ENCODE measurements around the gene GPR37L1.
"Not testable (repeated sequence)": the region's sequence is repeated elsewhere in the genome, so short reads cannot be mapped to it uniquely, and the experiment has no call there.

The GPR37L1 gene

DNA sequence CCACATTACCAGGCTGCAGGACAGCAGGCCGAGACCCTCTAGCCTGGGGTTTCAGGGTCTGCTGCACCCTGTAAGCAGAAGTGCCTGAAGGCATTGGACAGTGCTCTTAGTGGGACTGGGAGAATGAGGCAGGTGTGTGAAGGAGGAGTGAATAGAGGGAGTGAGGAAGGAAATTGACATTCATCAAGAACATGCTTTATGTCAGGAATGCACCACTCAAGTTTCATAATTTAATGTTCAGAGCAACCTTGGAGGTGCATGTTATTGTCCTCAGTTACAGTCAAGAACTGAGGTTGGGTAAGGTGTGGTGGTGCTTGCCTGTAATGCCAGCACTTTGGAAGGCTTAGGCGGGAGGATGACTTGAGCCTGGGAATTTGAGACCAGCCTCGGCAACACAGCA lies 11.7 kb upstream of the GPR37L1 start:
- no peak for DNase-seq (ENCODE audit: low read depth)

DNA sequence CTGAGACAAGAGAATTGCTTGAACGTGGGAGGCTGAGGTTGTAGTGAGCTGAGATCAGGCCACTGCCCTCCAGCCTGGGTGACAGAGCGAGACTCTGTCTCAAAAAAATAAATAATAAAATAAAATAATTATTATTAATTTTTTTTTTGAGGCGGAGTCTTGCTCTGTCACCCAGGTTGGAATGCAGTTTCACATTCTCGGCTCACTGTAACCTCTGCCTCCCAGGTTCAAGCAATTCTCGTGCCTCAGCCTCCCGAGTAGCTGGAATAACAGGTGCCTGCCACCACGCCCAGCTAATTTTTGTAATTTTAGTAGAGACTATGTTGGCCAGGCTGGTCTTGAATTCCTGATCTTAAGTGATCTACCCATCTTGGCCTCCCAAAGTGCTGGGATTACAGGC lies 11.1 kb upstream of the GPR37L1 start:
- not testable (repeated sequence) for DNase-seq (ENCODE audit: low read depth)

DNA sequence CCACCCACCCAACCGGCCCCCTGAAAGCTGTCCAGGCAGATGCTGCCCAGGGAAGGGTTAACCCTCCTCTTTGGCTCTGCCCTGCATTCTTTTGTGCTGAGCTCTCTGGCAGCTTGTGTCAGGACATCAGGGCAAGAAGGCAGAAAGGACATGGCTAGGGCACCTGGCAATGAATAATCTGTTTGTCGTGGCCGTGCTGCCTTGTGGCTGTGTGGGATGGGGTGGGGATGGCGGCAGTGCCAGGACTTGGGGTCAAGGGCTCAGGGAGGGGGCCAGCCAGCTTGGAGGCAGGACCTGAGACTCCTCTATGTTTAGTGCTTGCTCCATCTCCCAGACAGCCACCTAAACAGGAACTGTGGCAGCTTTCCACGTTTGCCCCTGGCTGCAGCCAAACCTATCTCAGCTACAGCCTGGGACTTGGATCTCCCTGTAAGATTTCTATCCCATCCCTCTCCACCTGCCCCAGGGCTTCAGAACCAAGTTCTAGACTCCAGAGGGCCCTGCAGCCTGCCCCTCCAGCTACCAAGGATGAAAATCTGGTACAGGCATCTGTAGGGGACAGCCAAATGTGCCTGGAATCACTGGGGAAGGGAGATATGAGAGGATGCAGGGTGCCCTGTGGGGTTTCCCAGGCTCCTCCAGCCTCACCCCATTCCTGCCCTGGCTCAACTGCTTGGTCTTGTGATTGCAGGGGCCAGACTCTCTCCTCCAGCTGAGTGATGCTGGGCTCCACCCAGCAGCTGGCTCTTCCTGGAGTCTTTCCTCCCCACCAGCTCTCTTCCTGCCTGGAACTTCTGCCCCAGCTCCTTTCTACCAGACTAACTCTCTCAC lies 9.6 kb upstream of the GPR37L1 start:
- DNase-seq (ENCODE audit: low read depth): no peak

DNA sequence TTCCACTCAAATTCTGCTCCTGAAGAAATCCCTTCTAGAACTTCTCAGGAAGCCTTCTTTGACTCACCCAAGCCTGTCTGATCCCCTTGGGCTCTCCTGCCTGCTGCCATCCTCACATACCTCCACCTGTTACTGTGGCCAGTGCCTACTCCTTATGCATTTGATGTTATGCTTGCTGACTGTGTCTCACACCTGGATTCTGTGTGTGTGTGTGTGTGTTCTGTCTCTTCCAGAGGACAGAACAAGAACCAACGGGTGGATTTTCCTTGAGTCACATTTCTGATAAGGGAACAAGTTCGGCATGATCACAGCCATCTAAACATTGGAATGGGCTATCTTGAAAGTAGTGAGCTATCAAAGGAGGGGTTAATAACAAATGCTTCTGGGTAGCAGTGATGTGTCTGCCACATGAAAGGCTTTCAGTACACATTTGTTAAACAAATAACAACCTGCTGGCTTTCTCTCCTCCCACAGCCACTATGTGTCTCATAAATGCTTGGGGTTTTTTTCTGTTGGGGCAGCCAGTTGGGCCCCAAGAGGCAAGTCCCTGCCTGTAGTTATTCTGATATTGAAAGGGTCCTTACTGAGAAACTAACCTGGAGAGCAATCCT lies 8.9 kb upstream of the GPR37L1 start:
- no peak for DNase-seq (ENCODE audit: low read depth)

DNA sequence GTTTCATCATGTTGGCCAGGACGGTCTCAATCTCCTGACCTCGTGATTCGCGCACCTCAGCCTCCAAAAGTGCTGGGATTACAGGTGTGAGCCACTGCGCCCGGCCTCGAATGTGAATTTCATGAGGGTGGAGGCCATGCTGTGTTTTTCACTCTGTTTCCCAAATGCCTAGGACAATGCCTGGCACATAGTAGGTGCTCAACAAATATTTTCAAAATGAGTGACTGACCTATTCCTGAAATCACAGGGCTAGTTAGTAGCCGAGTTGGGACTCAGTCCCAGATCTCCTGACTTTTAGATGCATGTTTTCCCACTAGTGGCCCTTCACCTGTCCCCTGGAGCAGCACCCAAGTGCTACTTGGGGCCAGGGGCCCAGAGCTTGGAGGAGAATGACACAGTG lies 6.4 kb upstream of the GPR37L1 start:
- DNase-seq (ENCODE audit: low read depth): no peak

DNA sequence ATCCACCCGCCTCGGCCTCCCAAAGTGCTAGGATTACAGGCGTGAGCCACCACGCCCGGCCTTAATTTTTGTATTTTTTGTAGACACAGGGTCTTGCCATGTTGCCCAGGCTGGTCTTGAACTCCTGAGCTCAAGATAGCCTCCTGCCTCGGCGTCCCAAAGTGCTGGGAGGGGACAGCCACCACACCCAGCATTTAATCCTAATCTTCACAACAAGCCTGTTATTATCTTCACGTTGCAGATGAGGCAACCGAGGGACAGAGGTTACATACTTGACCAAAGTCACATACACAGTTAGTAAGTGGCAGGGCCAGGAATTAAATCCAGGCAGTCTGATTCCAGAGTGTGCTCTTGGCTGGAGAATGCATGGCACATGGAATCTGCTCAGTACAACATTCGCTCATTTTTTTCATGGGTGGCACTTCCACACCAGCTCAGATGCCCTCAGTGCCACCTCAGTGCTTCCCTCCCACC lies 4.8 kb upstream of the GPR37L1 start:
- no peak for DNase-seq (ENCODE audit: low read depth)

DNA sequence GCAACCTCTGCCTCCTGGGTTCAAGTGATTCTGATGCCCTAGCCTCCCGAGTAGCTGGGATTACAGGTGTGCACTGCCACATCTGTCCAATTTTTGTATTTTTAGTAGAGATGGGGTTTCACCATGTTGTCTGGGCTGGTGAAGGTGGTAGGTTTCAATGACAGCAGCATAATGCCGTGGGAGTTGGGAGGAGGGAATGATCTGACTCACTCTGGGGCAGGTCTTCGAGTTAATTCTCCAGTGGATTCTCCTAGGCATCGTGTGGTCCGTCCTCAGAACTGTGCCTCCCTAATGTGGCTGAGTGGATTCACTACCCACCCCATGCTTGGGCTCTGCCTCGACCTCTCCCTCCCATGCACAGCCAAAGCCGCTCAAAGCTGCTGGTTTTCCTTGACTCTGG lies 1.7 kb upstream of the GPR37L1 start:
- no peak for DNase-seq (ENCODE audit: low read depth)

DNA sequence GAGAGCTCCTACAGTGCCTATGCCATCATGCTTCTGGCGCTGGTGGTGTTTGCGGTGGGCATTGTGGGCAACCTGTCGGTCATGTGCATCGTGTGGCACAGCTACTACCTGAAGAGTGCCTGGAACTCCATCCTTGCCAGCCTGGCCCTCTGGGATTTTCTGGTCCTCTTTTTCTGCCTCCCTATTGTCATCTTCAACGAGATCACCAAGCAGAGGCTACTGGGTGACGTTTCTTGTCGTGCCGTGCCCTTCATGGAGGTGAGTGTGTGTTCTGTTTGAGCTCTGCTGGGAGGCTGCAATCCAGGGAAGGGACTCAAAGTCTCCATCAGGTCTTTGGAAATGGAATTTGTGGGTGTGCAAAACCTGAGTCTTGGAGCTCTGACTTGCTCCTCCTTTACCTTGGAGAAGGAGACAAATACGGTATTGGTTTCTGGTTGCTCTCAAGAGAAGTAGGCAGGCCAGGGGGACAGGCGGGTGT lies 658 bp downstream of the GPR37L1 start:
- DNase-seq (ENCODE audit: low read depth): no peak

DNA sequence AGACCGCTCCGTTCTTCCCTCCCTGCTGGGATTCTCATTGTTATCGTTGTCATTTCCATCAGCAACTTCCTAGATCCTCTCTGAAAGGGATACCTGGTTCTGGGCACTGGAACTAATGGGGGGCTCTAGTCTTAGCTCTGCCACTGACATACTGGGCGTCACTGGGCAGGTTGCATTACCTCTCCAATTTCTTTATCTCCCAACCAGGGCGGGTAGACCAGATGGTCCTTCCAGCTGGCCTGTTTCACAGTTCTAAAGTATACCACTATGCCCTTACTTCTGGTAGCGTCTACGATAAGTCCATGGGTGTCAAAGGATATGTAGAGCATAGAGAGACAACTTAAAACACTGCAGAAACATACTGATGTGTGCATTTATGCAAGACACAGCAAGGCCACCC lies 1.4 kb downstream of the GPR37L1 start:
- DNase-seq (ENCODE audit: low read depth): no peak

DNA sequence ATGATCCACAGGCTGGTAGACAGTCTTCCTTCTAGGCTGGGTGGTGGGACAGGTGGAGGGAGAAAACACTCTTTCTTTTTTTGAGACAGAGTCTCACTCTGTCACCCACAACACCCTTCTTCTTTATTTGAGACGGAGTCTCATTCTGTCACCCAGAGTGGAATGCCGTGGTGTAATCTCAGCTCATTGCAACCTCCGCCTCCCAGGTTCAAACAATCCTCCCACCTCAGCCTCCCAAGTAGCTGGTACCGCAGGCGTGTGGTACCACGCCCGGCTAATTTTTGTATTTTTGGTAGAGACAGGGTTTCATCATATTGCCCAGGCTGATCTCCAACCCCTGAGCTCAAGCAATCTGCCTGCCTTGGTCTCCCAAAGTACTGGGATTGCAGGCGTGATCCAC lies 2.9 kb downstream of the GPR37L1 start:
- DNase-seq (ENCODE audit: low read depth): no peak

DNA sequence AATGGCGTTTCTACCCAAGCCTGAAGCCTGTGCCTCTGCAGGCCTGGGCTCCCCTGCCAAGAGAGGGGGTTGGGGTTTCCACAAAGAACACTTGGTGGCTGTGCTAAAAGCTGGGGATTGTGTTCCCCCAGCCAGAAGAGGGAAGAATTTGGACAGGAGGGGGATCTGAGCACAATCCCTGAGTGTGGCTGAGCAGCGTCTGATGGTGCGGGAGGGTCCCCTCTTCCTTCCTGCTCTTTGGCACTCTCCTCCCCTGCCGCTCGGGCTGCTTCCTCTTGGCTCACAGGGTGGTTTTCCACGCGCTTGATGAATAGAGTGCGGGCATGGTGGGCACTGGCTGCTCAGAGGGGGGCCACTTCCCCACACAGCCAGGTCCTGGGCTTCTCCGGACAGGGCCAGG lies 3.7 kb downstream of the GPR37L1 start:
- no peak for DNase-seq (ENCODE audit: low read depth)

DNA sequence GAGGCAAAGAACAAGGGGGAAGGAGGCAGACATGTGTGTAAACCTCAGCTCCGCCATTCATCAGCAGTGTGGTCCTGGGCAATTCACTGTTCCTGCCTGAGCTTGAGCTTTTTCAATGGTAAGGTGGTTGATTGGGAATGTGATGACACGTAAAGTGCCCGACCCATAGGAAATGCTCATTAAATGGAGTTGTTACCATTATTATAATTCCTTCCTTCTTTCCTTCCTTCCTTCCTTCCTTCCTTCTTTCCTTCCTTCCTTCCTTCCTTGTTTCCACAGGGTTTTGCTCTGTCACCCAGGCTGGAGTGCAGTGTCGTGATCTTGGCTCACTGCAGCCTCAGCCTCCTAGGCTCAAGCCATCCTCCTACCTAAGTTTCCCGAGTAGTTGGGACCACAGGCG lies 4.3 kb downstream of the GPR37L1 start:
- no peak for DNase-seq (ENCODE audit: low read depth)

DNA sequence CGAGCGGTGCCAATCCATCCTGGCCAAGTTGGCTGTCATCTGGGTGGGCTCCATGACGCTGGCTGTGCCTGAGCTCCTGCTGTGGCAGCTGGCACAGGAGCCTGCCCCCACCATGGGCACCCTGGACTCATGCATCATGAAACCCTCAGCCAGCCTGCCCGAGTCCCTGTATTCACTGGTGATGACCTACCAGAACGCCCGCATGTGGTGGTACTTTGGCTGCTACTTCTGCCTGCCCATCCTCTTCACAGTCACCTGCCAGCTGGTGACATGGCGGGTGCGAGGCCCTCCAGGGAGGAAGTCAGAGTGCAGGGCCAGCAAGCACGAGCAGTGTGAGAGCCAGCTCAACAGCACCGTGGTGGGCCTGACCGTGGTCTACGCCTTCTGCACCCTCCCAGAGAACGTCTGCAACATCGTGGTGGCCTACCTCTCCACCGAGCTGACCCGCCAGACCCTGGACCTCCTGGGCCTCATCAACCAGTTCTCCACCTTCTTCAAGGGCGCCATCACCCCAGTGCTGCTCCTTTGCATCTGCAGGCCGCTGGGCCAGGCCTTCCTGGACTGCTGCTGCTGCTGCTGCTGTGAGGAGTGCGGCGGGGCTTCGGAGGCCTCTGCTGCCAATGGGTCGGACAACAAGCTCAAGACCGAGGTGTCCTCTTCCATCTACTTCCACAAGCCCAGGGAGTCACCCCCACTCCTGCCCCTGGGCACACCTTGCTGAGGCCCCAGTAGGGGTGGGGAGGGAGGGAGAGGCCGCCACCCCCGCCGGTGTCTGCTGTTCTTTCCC lies 5.3 kb downstream of the GPR37L1 start:
- no peak for DNase-seq (ENCODE audit: low read depth)

DNA sequence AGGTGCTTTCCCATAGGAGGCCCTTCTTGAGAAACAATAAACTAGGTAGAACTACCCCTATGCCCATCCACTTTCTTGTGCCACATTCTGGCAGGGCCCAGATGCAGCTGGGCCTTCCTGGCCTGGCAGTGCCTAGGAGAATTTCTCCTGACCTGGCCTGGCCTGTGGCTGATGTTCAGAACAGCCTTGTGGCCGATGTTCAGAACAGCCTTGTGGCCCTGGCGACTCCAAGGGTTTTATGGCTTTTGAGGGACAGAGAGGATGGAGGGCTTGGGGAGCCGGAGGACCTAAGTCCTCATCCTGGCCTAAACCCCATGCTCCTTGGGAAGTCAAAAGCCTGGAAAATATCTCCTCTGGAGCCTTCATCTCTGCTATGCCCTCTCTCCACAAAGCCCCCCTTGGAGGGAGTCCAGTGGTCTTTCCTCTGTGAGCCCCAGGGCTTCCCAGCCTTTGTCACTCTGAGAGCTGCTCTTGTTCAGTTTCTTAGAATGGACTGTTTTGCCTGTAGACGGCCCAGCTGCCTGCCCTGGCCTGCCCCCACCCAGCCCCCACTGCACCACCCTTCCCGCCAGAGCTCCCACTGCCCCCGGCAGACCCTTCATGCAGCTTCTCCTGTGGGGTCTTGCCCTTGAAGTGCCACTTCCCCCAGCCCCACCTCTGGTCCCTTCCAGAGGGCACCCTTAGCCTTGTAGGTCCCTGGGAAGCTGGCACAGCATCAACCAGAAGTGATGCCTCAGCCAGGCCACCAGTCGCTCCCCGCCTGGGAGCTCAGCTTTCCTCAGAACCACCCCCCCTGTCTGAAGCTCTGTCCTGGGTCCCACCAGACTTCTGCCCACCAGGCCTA lies 7.0 kb downstream of the GPR37L1 start:
- no peak for DNase-seq (ENCODE audit: low read depth)

DNA sequence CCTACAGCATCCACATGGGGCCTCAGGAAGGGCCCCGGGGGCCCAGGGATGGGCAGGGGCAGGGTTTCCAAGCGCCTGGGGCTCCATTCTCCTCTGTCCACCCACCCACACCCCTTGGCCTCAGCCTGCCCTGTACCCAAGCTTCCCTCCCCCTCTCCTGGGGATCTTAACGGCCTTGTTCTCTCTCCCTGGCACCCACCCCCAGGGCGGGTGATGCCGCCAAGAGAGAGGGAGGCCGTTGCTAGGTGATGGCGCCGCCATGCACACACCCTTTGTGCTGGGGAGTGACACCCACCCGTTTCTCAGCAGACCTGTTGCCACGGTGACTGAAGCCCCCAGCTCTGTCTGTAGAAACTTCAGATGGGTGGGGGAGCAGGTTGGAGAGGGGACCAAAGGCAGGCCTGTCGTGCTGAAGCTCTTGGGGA lies 7.6 kb downstream of the GPR37L1 start:
- no peak for DNase-seq (ENCODE audit: low read depth)

DNA sequence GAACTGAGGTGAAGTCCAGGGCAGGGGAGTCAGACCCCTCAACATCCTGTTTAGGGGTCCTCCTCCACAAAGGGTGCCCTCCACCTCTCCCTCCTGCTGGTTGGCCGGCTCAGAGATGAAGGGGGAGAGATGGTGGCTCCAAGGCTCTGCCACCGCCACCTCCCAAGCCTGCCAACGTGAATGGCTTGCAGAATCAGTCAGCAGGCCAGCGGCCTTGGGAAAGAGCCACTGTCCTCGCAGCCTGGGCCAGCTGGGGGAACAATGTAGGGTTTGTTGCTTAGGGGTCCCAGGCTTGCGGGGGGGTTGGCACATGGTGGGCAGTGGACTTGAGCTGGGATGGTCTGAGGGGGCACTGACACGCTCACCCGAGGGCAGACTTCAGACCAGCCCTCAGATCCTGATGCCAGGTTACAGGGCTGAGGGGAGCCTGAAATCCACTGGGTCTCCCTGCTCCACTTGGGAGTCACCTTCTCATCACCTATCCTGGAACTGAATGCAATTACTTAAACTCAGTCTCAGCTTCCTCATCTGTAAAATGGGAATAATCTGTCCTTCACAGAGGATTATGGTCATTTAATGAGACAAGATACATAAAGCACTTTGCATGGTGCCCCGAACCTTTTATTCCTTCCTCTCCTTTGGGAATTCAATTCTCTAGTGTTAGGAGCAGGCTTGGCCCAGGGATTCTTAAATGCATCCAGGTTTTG lies 8.3 kb downstream of the GPR37L1 start:
- DNase-seq (ENCODE audit: low read depth): no peak

DNA sequence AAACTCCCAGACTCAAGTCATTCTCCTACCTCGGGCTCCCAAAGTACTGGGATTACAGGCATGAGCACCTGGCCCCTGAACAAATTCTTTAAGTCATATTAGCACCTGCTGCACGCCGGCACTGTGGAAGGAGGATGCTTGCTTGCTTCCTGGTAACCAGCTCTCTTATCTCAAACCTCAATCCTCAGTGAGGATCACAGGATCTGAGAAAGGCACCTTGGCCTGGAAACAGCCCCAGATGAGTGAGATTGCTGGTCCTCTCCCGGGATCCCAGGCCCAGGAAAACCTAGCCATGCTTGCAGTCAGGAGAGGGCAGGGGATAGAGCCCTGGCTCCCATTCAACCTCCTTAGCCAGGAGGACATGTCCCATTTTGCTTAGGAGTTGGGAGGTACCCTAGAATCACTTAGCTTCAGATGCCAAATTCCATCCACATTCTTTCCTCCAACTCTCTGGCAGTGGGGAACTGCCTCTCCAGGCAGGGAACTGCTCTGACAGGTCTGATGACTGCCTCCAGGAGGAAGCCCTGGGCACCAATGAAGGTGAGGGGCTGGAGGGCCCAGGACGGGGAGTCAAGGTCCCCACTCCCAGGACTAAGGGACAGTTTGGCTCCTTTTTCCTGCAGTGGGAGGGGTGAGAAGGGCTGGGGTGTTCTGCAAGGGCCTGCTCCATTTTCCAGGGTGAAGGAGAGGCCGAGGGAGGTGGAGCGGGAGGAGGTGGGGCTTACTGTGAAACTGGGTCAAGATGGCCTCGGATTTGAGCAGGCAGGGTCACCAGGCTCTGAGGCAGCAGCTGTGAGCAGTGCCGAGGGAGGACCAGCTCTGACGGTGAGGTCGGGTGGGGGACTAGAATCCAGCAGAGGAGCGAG lies 9.5 kb downstream of the GPR37L1 start:
- DNase-seq (ENCODE audit: low read depth): no peak

DNA sequence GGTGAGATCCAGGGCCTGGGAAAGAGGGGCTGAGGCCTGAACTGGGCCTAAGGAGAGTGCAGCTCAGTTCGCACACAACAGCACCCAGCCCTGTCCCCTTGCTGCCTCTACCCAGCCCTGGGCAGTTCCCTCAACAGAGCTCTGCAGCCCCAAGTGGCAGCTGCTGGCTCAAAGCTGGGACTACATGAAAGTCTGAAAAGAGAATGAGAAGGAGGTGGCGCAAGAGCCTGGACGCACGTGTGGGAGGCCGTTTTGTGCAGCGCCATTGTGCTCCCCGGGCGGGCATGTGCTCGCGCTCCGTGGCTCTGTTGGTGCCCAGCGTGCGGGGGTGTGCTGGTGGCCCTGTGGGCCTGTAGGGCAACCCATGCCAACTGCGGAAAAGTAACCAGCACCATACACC lies 10.3 kb downstream of the GPR37L1 start:
- no peak for DNase-seq (ENCODE audit: low read depth)

DNA sequence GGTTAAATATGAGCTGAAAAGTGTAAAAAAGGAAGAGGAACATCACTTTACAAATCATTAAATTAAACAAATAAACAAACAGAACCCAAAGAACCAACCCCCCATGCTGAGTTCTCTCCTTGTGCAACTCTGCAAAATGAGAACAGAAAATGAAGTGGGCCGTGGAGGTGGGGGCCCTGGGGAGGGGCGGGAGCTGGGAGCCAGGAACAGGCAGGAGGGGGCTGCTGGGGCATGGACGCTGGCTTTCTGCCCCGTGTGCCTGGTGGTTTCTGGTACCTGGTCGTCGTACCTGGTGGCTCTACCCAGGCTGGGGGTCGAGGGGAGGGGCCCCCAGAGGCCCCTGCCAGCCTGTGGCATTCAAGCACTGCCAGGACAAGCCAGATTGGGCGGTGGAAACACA lies 10.8 kb downstream of the GPR37L1 start:
- no peak for DNase-seq (ENCODE audit: low read depth)

DNA sequence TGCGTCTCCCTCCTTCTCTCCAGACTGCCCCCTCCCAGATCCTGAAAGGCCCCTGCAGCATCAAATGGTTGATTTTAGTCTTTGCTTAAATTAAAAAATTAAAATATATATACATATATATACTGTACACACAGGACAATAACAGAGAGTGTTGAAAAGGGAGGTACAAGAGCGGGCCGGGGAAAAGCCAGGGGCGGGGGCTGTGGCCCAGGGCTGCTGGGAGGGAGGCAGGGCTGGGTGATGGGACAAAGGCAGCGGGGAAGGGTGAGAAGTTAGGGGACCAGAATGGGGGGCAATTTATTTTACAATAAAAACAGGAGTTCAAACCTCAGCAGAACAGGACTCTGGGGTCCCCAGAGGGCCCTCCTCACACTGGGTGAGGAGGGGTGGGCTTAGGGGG lies 11.3 kb downstream of the GPR37L1 start:
- DNase-seq (ENCODE audit: low read depth): no peak
